Fibroblast of skin of right biceps (primary cell): ENCODE data around the gene BTBD18.
A peak's percentile ranks its signal among the peaks of the same experiment; 100 is the strongest.

Experiments
- DNase-seq: peaks from one replicate; pipeline ENCODE4 v3.0.0-alpha.2; 2013

BTBD18 gene, protein sequence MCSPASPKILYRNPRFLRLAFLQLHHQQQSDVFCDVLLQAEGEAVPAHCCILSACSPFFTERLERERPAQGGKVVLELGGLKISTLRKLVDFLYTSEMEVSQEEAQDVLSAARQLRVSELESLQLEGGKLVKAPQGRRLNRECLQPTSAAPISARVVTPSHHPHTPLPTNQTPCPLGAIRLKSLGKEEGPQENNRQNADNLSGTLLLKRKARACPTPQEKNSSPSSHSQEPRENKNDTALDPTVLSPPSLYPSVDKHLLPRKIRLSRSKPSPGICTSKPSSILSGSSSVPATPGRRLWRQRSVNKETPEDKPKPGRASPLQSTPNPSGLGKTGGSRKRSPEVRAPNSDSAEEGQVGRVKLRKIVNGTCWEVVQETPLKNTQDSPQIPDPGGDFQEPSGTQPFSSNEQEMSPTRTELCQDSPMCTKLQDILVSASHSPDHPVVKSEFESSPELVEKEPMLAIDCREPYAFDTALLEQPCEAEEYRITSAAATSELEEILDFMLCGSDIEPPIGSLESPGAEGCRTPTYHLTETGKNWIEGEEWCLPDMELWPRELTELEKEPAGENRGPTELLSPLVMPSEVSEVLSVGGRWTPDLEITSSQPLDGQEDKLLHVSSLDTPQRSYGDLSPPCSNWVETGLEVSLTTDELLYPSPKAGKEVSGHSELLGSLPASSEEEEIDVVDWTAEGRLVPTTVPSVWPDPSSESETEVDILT

GRCh38 chr11:57751676-57752253 is at the start of gene BTBD18:
Gene BTBD18 (minus strand): TSS chr11:57751819. CDS start chr11:57751188, 631 bp downstream.
- peak; percentile 44 for DNase-seq

- DNase-seq: no peak
These were observed 49.5 kb upstream of the BTBD18 start for GRCh38 chr11:57801183-57801485.

- DNase-seq: peak; percentile 66
These were observed 49.0 kb upstream of the BTBD18 start for GRCh38 chr11:57800444-57801182.

DNA sequence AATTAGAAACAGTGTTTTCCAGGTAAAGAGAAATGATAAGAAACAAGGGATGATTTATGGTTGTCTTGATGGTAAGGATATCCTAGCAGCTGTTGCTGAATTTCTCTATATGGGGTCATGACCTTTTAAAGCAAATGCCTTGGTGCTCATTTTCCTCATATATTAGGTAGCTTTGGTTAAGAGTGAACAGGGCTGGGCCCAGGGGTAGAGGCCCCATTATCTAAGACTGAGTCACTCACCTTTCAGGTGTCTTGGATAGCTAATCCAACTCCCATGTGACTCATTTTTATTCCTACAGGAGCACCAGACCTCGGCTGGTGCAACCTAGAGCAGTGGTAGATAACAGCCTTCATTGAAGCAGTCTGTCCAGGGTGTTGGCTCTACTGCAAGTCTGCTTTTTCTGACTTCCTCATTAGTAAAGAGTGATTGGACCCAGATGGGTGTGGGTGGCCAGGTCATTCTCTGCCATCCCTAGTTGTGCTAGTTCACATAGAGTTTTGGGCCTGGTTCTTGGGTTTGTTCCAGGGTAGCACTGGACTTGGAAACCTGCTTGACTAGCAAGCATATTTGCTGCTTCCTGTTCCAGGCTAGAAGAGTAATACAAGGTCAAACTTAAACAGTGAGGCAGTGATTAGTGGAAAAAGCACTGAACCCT is 47.4 kb upstream of the BTBD18 start:
- no peak for DNase-seq

DNA sequence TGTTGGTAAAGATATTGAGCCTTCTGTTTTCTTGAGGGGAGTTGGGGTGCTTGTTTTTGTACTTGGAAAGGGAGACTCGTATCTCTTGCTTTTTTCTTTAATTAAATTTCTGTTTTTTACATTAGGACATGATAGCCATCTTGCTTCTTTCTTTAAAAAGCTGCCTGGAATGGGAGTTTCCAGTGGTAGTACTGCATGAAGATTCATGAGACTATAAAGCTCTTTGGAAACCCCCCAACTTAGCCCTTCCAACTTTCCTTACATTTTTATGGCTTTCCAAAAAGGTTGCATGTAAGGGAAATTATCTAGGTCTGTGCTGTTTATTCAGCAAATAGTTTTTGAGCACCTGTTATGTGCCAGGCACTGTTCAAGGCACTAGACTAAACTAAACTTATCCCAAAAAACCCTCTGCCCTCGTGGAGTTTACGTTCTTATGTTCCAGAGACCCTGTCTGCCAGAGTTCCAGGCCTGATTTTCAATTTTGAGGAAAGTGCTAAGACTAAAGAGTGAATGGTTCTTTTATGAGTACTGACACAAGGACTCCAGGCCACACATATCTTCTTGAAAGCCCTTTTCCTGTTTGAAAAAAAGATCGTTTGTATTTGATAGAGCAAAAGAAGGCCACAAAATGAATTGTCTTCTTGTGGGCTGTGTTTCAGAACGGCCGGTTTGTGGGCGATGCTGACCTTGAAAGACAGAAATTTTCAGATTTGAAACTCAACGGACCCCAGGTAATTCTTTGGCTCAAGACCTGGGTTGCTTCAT is 41.9 kb upstream of the BTBD18 start:
- no peak for DNase-seq

- DNase-seq: no peak
These were observed 41.3 kb upstream of the BTBD18 start for GRCh38 chr11:57792870-57793269.

- peak; percentile 41 for DNase-seq
These were observed 40.5 kb upstream of the BTBD18 start for GRCh38 chr11:57792060-57792541.

GRCh38 chr11:57791321-57792059 is 39.9 kb upstream of the BTBD18 start:
- no peak for DNase-seq

- no peak for DNase-seq
These were observed 37.1 kb upstream of the BTBD18 start for GRCh38 chr11:57788703-57789088.

DNA sequence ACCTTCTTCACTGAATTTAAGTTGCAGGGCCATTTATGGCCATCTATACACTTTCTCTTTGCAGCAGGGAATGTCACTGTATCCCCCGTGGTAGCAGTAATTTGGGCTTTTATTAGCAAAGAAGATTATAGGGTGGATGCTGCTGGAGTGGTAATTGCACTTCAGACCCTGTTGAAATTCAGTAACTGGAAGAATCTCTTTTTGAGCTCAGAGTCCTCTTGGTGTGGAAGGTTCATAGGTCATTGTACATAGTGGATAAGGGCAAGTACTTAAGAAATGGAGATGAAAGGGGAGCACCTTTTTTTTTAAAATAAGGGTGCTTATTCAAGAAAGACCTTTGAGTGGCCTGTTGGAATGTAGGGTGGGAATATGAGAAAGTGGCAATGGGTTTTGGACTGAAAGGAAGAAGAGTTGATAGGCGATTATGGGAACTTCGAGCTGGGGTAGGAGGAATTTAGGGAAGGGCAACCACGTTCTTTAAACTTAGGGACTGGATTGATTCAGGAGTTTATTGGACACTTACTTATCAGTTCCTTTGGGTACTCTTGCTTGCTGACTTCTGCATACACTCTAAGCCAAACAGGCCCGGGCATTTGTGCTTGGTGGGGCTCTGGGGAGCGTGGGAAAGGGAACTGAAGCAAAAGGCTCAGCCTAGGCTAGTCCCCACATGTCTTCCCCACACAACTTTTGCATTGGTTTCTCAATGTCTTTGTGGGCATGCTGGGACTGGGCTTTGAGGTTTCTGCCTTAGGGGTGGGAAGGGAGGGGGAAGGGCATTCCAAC is 36.5 kb upstream of the BTBD18 start:
- no peak for DNase-seq

- no peak for DNase-seq
These were observed 35.5 kb upstream of the BTBD18 start for GRCh38 chr11:57787006-57787604.

- peak; percentile 52 for DNase-seq
These were observed 34.8 kb upstream of the BTBD18 start for GRCh38 chr11:57786436-57786835.

DNA sequence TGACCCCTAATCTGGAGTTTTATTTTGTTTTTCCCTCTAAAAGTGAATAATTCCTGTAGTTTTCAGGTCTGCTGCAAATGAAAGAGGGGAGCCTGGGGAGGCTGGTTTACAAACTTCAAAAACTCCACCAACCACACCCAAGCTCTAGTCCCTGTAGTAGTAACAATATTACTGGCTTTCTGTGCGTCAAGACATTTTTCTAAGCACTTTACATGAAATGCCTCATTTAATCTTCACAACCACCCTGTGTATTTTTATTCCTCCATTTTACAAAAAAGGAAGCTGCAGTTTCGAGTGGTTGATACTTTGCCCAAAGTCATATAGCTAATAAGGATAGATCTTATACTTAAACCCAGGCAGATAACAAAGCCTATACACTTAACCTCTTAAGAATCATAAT is 33.5 kb upstream of the BTBD18 start:
- no peak for DNase-seq

DNA sequence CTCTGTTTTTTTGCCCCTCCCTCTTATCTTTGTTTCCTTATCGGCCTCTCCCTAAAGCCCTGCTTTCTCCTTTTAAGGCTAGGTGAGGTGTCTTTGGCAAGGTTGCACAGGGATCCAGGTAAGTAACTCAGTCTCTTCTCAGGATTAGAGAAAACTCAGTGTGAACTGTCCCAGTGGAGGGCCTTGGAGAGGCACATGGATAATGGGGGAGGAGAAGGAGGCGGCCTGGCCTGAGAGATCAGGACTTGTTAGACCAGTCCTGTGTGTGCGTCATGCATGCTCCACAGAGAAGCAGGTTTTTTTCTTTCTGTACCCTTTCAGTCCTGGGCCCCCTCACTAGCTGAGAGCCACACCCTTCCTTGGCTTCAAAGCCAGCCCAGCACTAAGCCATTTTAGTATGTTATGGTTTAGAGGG is 29.9 kb upstream of the BTBD18 start:
- no peak for DNase-seq

- no peak for DNase-seq
These were observed 27.7 kb upstream of the BTBD18 start for GRCh38 chr11:57779276-57779675.

DNA sequence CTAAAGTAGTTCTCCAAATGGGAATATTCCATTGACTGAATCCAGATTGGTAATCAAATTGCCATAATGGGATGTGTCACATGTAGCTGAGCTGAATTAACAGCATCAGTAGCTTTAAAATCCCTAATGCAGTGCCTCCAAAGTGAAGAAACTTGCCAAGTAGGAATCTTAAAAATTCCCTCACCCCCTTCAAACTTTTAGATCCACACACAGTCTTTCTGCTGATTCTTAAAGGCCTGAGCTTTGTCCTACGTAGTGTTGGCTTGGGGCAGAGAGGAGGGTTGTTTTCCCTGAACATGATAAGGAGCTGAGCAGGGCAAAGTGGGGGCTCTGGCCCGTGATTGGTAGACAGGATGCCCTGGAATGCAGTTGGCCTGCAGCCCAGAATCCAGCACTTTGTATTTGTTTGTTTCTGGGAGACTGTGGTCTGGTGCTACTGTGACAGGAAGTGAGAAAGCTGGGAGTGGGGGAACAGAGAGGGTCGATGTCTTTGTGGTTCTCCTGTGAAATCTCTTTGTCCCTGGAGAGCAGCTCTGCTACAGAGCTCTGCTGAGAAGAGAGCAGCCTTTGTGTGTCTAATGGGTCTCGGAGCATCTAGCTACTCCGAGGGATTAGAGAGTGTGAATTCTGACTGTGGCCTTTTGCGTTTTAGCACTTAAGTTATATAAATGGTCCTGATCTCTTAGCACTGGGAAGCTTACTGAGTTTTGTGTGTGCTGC is 26.9 kb upstream of the BTBD18 start:
- peak; percentile 100 for DNase-seq

DNA sequence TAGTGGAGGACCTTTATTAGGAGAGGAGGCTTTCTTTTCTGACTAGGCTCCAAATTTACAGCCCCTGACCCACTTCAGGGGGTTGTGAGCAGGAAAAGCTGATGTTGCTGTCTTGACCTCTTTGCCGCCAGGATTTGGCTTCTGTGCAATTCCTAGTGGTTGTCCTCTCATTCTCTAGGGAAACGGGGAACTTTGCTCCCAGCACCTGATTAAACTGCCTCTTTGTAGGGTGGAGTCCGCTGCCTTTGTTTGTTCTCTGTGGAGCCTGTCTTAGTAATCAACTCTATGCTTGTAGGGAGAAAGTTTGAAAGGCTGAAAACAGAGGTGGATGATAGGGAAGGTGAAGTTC is 26.3 kb upstream of the BTBD18 start:
- no peak for DNase-seq

DNA sequence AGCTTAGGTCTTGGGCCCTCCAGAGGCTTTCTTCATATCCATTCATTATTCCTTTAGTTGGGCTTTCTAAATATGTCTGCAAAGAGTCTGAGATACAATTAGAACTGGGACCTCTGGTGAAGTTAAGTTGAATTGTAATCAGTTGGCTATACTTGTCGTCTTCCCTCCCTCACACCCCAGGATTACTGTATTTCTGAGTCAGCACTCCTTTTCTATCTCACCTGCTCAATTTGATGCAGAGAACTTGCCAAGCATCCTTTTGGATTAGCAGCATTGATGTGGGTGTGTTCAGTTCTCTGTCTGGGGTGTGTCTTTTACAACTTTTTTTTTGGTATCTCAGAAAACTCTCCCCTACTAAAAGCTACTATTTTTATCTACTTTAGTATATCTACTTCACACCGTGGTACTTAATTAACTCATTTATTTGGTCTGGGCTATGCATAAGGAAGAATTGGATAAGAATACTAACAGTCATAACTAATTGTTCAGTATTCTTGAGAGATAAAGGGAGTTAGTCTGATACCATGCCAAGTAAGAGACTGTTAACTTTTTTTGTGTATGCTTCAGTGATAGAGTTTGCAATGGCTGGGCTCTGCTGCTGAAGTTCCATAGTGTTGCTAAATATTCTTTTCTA is 25.1 kb upstream of the BTBD18 start:
- DNase-seq: no peak

GRCh38 chr11:57776031-57776521 is 24.5 kb upstream of the BTBD18 start:
- peak; percentile 85 for DNase-seq
